GM12878 (cell line): ENCODE results near the gene IFT81. TPM values are rescaled to one million over a fixed set of nuclear protein-coding genes. Genes with fewer than 3 reads are reported as not detected.

Experiments used
- ATAC-seq: fragments of 200-7000 bp; cut with Tn5 transposase; 3 replicates; pipeline ENCODE4 v1.9.1; 2020; ENCODE audit warnings: mild to moderate bottlenecking, moderate library complexity
- BruUV-seq: library from RNA; stranded (reverse); fragments of 400-500 nt; replicated peaks from 2 replicates; lab custom pipeline; 2021; lab: Mats Ljungman, UMichigan
- CTCF ChIA-PET: fragments of 300-600 bp; sonication (Branson Sonifier 250); formaldehyde crosslinking; extraction: SDS; loops from one replicate; lab custom pipeline; 2021; ENCODE audit warnings: inconsistent platforms; lab: Yijun Ruan, JAX
- POLR2A ChIA-PET: fragments of 350-600 bp; formaldehyde crosslinking; extraction: SDS; loops from one replicate; lab custom pipeline; 2021; ENCODE audit warnings: inconsistent platforms; lab: Charles Lee
- RAD21 ChIA-PET: fragments of 300-600 bp; sonication (Branson Sonifier 250); formaldehyde crosslinking; loops from one replicate; lab custom pipeline; 2023; ENCODE audit warnings: antibody characterized with exemption; ENCODE audit not compliant: unreplicated experiment; lab: Charles Lee
- SMC1A ChIA-PET: fragments of 300-600 bp; sonication (Branson Sonifier 250); formaldehyde crosslinking; loops from one replicate; lab custom pipeline; 2023; ENCODE audit not compliant: unreplicated experiment, uncharacterized antibody; lab: Charles Lee
- DNase-seq: peaks from one replicate; pipeline ENCODE4 v3.0.0-alpha.2; 2011; ENCODE audit warnings: low read depth, low spot score
- FAIRE-seq: peaks from 3 replicates; lab custom pipeline; 2011; peaks lifted over from hg19 to GRCh38; lab: Jason Lieb, UNC
- H2AFZ ChIP-seq: 2 replicates; pipeline ENCODE4 v1.6.0; 2011; ENCODE audit warnings: low read depth, low read length, control low read depth; ENCODE audit not compliant: control insufficient read depth
- H3K27ac ChIP-seq: 2 replicates; pipeline ENCODE4 v1.5.1; 2011; ENCODE audit warnings: control low read depth; ENCODE audit not compliant: control insufficient read depth, insufficient read depth
- H3K27me3 ChIP-seq, 2 experiments: replicated peaks in 1 of 2; 2 replicates each; pipeline versions ENCODE4 v1.6.0 to v1.6.1; 2011; ENCODE audit warnings: low read length in 1 of 2; ENCODE audit not compliant: control insufficient read depth in 2 of 2, insufficient read depth in 2 of 2
- H3K36me3 ChIP-seq, 2 experiments: 2 replicates each; pipeline ENCODE4 v1.5.1; 2011; ENCODE audit warnings: low read length in 1 of 2; ENCODE audit not compliant: control insufficient read depth in 2 of 2, insufficient read depth in 2 of 2
- H3K4me1 ChIP-seq: 2 replicates; pipeline ENCODE4 v1.6.1; 2011; ENCODE audit warnings: mild to moderate bottlenecking, low read length, moderate library complexity, mixed read lengths; ENCODE audit not compliant: control insufficient read depth, insufficient read depth
- H3K4me2 ChIP-seq: 2 replicates; pipeline ENCODE4 v1.6.0; 2011; ENCODE audit warnings: control low read depth; ENCODE audit not compliant: control insufficient read depth, insufficient read depth
- H3K4me3 ChIP-seq: fragments of 200-600 bp; sonication (generic); 2 replicates; pipeline ENCODE4 v1.5.1; 2016
- H3K79me2 ChIP-seq: 2 replicates; pipeline ENCODE4 v1.6.0; 2011; ENCODE audit warnings: low read length; ENCODE audit not compliant: control insufficient read depth, insufficient read depth
- H3K9ac ChIP-seq: 2 replicates; pipeline ENCODE4 v1.8.0; 2011; ENCODE audit warnings: low read length, control low read depth, mixed read lengths; ENCODE audit not compliant: control insufficient read depth, insufficient read depth
- H3K9me3 ChIP-seq: replicated peaks from 3 replicates; pipeline ENCODE4 v1.5.1; 2011; ENCODE audit warnings: mild to moderate bottlenecking, low read length; ENCODE audit not compliant: control insufficient read depth, insufficient read depth
- H4K20me1 ChIP-seq: 2 replicates; pipeline ENCODE4 v1.6.0; 2011; ENCODE audit not compliant: control insufficient read depth, insufficient read depth
- CBX5 ChIP-seq: sonication (generic); IDR thresholded peaks from 2 replicates; pipeline ENCODE4 v1.6.1; 2016; ENCODE audit warnings: low read depth, moderate library complexity, mild to moderate bottlenecking, inconsistent platforms
- EED ChIP-seq: sonication (generic); IDR thresholded peaks from 2 replicates; pipeline ENCODE4 v1.6.1; 2016; ENCODE audit warnings: antibody characterized with exemption, low read depth
- NR2C1 ChIP-seq: fragments of 450-650 bp; IDR thresholded peaks from 2 replicates; pipeline ENCODE4 v1.6.1; 2017; ENCODE audit warnings: antibody characterized with exemption, mild to moderate bottlenecking, moderate library complexity
- RB1 ChIP-seq: fragments of 450-650 bp; formaldehyde crosslinking; IDR thresholded peaks from 2 replicates; pipeline ENCODE4 v1.6.1; 2017; ENCODE audit warnings: mild to moderate bottlenecking, borderline replicate concordance
- SIX5 ChIP-seq: IDR thresholded peaks from 2 replicates; pipeline ENCODE4 v1.6.1; 2011; ENCODE audit warnings: mild to moderate bottlenecking, low read depth, low read length, moderate library complexity; ENCODE audit not compliant: severe bottlenecking
- SMC3 ChIP-seq: IDR thresholded peaks from 2 replicates; pipeline ENCODE4 v1.6.1; 2011; ENCODE audit warnings: low read length, improper control_type of control experiment, borderline replicate concordance
- WGBS: methylation state at CpG from one replicate; pipeline ENCODE4 v1.1.6; 2016; ENCODE audit warnings: low lambda C conversion rate; ENCODE audit not compliant: insufficient replicate concordance, insufficient coverage; ENCODE audit errors: missing lambda C conversion rate; 5-methylcytosine and 5-hydroxymethylcytosine counted together
- in situ Hi-C: fragments of 300-500 bp; cut with MboI; formaldehyde crosslinking; loops from 9 replicates; pipeline ENCODE4 v1.14.3; 2018; ENCODE audit warnings: mixed read lengths
- intact Hi-C: fragments of 100-400 bp; cut with micrococcal nuclease; formaldehyde crosslinking; loops from one replicate; pipeline ENCODE4 v1.14.2; 2022; ENCODE audit not compliant: unreplicated experiment
- polyA plus RNA-seq, 11 experiments: library from polyadenylated mRNA; depleted of rRNA in 4 of 11; unstranded in 6 of 11; stranded (reverse) in 5 of 11; fragments of >200 nt; fragmentation: Nextera tagmentation in 4 of 11; fragmentation: Illumina TruSeq in 1 of 11; extraction: Ambion mirVana in 4 of 11; extraction: Trizol in 1 of 11; gene quantifications; 1 replicate in 1 of 11; 2 replicates in 10 of 11; pipeline versions ENCODE4 v1.2.1 to v1.2.3, GENCODE V29; 2011 to 2016; ENCODE audit warnings: inconsistent platforms in 2 of 11, missing spikeins in 2 of 11, low read depth in 1 of 11
- total RNA-seq, 4 experiments: library from RNA; depleted of rRNA in 3 of 4; stranded (reverse); fragments of >200 nt in 3 of 4; fragmentation: Illumina TruSeq in 1 of 4; extraction: Trizol in 1 of 4; gene quantifications; 2 replicates each; pipeline versions ENCODE4 v1.2.1 to v1.2.3, GENCODE V29; 2013 to 2021
- TF ChIP-seq, protein P1 (sequence below): fragments of 450-650 bp; IDR thresholded peaks from 2 replicates; pipeline ENCODE4 v1.6.1; 2016; ENCODE audit warnings: mild to moderate bottlenecking
- TF ChIP-seq, protein P2 (sequence below): fragments of 450-650 bp; IDR thresholded peaks from 2 replicates; pipeline ENCODE4 v1.6.1; 2017; ENCODE audit warnings: mild to moderate bottlenecking, low read depth, inconsistent platforms; ENCODE audit not compliant: poor library complexity, severe bottlenecking
- TF ChIP-seq, protein P3 (sequence below): IDR thresholded peaks from 2 replicates; pipeline ENCODE4 v1.6.1; 2012; ENCODE audit warnings: improper control_type of control experiment, low read depth, low read length; ENCODE audit not compliant: insufficient replicate concordance

IFT81 gene
- total and polyA plus RNA-seq, 10 of the 15 experiments (the other 5 are each of a cell fraction or from before 2014, with no cell fraction given), result 4.1 to 9.9 (median 5.6) TPM

DNA sequence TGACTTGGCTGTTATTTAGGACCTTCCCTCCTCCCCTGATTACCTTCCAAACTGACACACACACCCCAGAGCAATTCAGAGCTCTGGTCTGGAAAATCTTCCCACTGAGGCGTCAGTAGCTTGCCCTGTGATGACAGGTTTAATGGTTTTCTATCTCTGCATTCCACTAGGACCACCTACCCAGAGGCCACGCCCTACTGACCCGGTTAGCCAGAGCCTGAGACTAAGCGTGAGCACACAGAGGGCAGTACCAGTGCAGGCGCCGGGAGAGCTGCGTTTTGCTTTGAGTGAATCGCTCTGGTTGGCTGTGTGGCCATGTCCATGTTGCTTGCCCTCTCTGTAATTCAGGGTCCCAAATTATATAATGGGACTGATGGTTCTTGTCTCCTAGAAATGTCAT, 120.7 kb downstream of the IFT81 start (continued):
- TF ChIP-seq RB1, result no peak
- no peak for TF ChIP-seq SIX5
- TF ChIP-seq, all 136 proteins: peak for 0

DNA sequence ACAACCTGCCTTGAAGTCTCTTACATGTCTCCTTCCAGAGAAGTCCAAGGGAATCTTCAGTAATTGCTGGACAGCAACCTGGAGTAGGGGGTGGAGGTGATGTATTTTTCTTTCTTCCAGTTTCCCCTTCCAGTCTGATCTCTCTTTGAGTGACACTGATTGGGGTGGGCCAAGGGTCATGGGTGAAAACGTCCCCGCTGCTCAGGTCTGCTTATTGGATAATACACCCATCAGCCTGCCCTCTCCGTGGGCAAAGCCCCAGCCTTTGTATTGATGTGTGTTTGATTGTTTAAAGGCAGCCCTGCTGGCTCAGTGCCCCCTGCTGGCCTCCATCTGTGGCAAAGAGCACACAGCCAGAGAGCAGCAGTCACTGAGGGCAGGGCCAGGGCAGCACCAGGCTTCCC, 121.2 kb downstream of the IFT81 start:
- H3K27ac ChIP-seq, result no peak overlapping the region
- CTCF ChIA-PET, result interaction anchor here (0.6 to 4.0 kb wide), 7 partner anchors 12 to 146 kb away, joined by 3 to 21 read pairs (median 3); no protein-coding TSS in a partner anchor
- peaks cover 5% of the 10 kb centered on the region; the same call in 1 of the 2 replicates for H3K4me1 ChIP-seq
- 30% methylated on average over 3 of the region's 3 CpGs for WGBS
- intact Hi-C loops (loop anchor here (1.0 kb wide), 1 partner anchor 145 kb away; no protein-coding TSS in a partner anchor), in situ Hi-C loops (no loop called here)
- no peak for FAIRE-seq
- H3K4me2 ChIP-seq, result no peak overlapping the region
- no peak overlapping the region for H3K4me3 ChIP-seq
- H2AFZ ChIP-seq, result no peak overlapping the region
- H3K9me3 ChIP-seq, result no peaks in the 10 kb centered on the region
- RAD21 ChIA-PET, result interaction anchor here (1.2 to 1.5 kb wide), 2 partner anchors 80 to 144 kb away, joined by 3 to 8 read pairs; no protein-coding TSS in a partner anchor
- SMC1A ChIA-PET, result interaction anchor here (0.6 to 1.0 kb wide), 2 partner anchors 70 to 139 kb away, joined by 3 read pairs; no protein-coding TSS in a partner anchor
- no peaks in the 10 kb centered on the region for H3K27me3 ChIP-seq
- no peaks in the 10 kb centered on the region for H3K79me2 ChIP-seq
- POLR2A ChIA-PET, result no interaction called here
- no peaks in the 10 kb centered on the region for H3K36me3 ChIP-seq
- ATAC-seq, result peak; percentile 97
- DNase-seq, result no peak
- no TSS peak for BruUV-seq
- H3K9ac ChIP-seq, result no peak overlapping the region
- H4K20me1 ChIP-seq, result no peaks in the 10 kb centered on the region
- TF ChIP-seq, protein P1, sequence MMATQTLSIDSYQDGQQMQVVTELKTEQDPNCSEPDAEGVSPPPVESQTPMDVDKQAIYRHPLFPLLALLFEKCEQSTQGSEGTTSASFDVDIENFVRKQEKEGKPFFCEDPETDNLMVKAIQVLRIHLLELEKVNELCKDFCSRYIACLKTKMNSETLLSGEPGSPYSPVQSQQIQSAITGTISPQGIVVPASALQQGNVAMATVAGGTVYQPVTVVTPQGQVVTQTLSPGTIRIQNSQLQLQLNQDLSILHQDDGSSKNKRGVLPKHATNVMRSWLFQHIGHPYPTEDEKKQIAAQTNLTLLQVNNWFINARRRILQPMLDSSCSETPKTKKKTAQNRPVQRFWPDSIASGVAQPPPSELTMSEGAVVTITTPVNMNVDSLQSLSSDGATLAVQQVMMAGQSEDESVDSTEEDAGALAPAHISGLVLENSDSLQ, result peak; percentile 73
- TF ChIP-seq NR2C1, result no peak
- TF ChIP-seq, protein P2, sequence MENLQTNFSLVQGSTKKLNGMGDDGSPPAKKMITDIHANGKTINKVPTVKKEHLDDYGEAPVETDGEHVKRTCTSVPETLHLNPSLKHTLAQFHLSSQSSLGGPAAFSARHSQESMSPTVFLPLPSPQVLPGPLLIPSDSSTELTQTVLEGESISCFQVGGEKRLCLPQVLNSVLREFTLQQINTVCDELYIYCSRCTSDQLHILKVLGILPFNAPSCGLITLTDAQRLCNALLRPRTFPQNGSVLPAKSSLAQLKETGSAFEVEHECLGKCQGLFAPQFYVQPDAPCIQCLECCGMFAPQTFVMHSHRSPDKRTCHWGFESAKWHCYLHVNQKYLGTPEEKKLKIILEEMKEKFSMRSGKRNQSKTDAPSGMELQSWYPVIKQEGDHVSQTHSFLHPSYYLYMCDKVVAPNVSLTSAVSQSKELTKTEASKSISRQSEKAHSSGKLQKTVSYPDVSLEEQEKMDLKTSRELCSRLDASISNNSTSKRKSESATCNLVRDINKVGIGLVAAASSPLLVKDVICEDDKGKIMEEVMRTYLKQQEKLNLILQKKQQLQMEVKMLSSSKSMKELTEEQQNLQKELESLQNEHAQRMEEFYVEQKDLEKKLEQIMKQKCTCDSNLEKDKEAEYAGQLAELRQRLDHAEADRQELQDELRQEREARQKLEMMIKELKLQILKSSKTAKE, result no peak
- peak; percentile 71 for TF ChIP-seq SMC3
- TF ChIP-seq CBX5, result no peak
- TF ChIP-seq, protein P3, sequence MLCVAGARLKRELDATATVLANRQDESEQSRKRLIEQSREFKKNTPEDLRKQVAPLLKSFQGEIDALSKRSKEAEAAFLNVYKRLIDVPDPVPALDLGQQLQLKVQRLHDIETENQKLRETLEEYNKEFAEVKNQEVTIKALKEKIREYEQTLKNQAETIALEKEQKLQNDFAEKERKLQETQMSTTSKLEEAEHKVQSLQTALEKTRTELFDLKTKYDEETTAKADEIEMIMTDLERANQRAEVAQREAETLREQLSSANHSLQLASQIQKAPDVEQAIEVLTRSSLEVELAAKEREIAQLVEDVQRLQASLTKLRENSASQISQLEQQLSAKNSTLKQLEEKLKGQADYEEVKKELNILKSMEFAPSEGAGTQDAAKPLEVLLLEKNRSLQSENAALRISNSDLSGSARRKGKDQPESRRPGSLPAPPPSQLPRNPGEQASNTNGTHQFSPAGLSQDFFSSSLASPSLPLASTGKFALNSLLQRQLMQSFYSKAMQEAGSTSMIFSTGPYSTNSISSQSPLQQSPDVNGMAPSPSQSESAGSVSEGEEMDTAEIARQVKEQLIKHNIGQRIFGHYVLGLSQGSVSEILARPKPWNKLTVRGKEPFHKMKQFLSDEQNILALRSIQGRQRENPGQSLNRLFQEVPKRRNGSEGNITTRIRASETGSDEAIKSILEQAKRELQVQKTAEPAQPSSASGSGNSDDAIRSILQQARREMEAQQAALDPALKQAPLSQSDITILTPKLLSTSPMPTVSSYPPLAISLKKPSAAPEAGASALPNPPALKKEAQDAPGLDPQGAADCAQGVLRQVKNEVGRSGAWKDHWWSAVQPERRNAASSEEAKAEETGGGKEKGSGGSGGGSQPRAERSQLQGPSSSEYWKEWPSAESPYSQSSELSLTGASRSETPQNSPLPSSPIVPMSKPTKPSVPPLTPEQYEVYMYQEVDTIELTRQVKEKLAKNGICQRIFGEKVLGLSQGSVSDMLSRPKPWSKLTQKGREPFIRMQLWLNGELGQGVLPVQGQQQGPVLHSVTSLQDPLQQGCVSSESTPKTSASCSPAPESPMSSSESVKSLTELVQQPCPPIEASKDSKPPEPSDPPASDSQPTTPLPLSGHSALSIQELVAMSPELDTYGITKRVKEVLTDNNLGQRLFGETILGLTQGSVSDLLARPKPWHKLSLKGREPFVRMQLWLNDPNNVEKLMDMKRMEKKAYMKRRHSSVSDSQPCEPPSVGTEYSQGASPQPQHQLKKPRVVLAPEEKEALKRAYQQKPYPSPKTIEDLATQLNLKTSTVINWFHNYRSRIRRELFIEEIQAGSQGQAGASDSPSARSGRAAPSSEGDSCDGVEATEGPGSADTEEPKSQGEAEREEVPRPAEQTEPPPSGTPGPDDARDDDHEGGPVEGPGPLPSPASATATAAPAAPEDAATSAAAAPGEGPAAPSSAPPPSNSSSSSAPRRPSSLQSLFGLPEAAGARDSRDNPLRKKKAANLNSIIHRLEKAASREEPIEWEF, result no peak
- TF ChIP-seq EED, result no peak
